A549 (cell line): ENCODE measurements around the gene ZNF497.

Source experiments
- BHLHE40 ChIP-seq: IDR thresholded peaks from 2 replicates; pipeline ENCODE4 v1.6.1; 2012; ENCODE audit warnings: low read depth, low read length, inconsistent platforms
- CHD2 ChIP-seq: fragments of 150-350 bp; IDR thresholded peaks from 2 replicates; pipeline ENCODE4 v1.6.1; 2014; ENCODE audit warnings: low read length; ENCODE audit not compliant: partially characterized antibody
- EHF ChIP-seq: fragments of 250-450 bp; sonication (Bioruptor Pico); IDR thresholded peaks from 2 replicates; pipeline ENCODE4 v1.5.0; 2020; ENCODE audit warnings: mild to moderate bottlenecking
- EHMT2 ChIP-seq: fragments of 200-600 bp; sonication (generic); IDR thresholded peaks from 2 replicates; pipeline ENCODE4 v1.6.1; 2016; ENCODE audit warnings: antibody characterized with exemption, low read depth, mild to moderate bottlenecking, moderate library complexity
- HDAC2 ChIP-seq: fragments of 200-600 bp; sonication (generic); IDR thresholded peaks from 2 replicates; pipeline ENCODE4 v1.6.1; 2016
- NFE2L2 ChIP-seq: fragments of 150-350 bp; conservative IDR thresholded peaks from 2 replicates; pipeline ENCODE4 v1.6.1; 2014; ENCODE audit warnings: low read length
- POLR2A ChIP-seq: IDR thresholded peaks from 2 replicates; pipeline ENCODE4 v1.6.1; 2012; ENCODE audit warnings: mild to moderate bottlenecking, low read length
- POLR2AphosphoS2 ChIP-seq: conservative IDR thresholded peaks from 2 replicates; pipeline ENCODE4 v1.6.1; 2012; ENCODE audit warnings: low read length, improper control_type of control experiment, inconsistent platforms
- RAD21 ChIP-seq, 2 experiments: fragments of >200 bp in 1 of 2; sonication (Bioruptor Twin) in 1 of 2; formaldehyde crosslinking in 1 of 2; IDR thresholded peaks in 1 of 2; conservative IDR thresholded peaks in 1 of 2; 2 replicates in 1 of 2; 3 replicates in 1 of 2; pipeline ENCODE4 v1.6.1; 2012 to 2018; ENCODE audit warnings: inconsistent platforms in 1 of 2
- TF ChIP-seq, protein P1 (sequence below): fragments of >200 bp; sonication (Bioruptor Twin); formaldehyde crosslinking; IDR thresholded peaks from 3 replicates; pipeline ENCODE4 v1.5.1; 2016
- TF ChIP-seq, protein P2 (sequence below): fragments of 200-600 bp; sonication (generic); IDR thresholded peaks from 2 replicates; pipeline ENCODE4 v1.6.1; 2016; ENCODE audit warnings: antibody characterized with exemption, mild to moderate bottlenecking, moderate library complexity
- TF ChIP-seq, protein P3 (sequence below): IDR thresholded peaks from 2 replicates; pipeline ENCODE4 v1.6.1; 2012

DNA sequence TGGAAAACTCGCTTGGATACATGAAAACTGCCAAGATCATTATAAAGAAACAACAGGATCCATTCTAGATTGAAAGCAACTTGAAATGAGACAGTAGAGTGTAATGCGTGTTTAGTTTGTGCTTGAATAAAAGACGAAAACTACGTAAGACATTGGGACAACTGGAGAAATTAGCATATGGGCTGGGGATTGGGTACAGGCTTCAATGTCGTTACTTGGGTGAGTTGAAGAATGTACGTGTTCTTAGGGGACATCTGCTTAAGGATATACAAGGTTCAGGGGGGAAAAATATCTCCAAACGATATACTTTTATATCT, 57.8 kb downstream of the ZNF497 start:
- TF ChIP-seq POLR2A (no peak), CHD2 (no peak), NFE2L2 (no peak), RAD21 (conservative IDR thresholded peaks at IDR 0.05 in 1 of 2, IDR thresholded peaks at IDR 0.05 in 1 of 2) (no peak), HDAC2 (no peak), BHLHE40 (no peak), POLR2AphosphoS2 (no peak), EHMT2 (no peak), EHF (no peak)
- TF ChIP-seq, protein P1, sequence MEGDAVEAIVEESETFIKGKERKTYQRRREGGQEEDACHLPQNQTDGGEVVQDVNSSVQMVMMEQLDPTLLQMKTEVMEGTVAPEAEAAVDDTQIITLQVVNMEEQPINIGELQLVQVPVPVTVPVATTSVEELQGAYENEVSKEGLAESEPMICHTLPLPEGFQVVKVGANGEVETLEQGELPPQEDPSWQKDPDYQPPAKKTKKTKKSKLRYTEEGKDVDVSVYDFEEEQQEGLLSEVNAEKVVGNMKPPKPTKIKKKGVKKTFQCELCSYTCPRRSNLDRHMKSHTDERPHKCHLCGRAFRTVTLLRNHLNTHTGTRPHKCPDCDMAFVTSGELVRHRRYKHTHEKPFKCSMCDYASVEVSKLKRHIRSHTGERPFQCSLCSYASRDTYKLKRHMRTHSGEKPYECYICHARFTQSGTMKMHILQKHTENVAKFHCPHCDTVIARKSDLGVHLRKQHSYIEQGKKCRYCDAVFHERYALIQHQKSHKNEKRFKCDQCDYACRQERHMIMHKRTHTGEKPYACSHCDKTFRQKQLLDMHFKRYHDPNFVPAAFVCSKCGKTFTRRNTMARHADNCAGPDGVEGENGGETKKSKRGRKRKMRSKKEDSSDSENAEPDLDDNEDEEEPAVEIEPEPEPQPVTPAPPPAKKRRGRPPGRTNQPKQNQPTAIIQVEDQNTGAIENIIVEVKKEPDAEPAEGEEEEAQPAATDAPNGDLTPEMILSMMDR = no peak
- TF ChIP-seq, protein P2, sequence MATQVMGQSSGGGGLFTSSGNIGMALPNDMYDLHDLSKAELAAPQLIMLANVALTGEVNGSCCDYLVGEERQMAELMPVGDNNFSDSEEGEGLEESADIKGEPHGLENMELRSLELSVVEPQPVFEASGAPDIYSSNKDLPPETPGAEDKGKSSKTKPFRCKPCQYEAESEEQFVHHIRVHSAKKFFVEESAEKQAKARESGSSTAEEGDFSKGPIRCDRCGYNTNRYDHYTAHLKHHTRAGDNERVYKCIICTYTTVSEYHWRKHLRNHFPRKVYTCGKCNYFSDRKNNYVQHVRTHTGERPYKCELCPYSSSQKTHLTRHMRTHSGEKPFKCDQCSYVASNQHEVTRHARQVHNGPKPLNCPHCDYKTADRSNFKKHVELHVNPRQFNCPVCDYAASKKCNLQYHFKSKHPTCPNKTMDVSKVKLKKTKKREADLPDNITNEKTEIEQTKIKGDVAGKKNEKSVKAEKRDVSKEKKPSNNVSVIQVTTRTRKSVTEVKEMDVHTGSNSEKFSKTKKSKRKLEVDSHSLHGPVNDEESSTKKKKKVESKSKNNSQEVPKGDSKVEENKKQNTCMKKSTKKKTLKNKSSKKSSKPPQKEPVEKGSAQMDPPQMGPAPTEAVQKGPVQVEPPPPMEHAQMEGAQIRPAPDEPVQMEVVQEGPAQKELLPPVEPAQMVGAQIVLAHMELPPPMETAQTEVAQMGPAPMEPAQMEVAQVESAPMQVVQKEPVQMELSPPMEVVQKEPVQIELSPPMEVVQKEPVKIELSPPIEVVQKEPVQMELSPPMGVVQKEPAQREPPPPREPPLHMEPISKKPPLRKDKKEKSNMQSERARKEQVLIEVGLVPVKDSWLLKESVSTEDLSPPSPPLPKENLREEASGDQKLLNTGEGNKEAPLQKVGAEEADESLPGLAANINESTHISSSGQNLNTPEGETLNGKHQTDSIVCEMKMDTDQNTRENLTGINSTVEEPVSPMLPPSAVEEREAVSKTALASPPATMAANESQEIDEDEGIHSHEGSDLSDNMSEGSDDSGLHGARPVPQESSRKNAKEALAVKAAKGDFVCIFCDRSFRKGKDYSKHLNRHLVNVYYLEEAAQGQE = no peak
- TF ChIP-seq, protein P3, sequence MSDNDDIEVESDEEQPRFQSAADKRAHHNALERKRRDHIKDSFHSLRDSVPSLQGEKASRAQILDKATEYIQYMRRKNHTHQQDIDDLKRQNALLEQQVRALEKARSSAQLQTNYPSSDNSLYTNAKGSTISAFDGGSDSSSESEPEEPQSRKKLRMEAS = no peak
